ENCODE results near the gene CASKIN1. TPM values are rescaled to one million over a fixed set of nuclear protein-coding genes. Genes with fewer than 3 reads are reported as not detected.

Gene CASKIN1
- polyA plus RNA-seq, 3 donors: not detected

DNA sequence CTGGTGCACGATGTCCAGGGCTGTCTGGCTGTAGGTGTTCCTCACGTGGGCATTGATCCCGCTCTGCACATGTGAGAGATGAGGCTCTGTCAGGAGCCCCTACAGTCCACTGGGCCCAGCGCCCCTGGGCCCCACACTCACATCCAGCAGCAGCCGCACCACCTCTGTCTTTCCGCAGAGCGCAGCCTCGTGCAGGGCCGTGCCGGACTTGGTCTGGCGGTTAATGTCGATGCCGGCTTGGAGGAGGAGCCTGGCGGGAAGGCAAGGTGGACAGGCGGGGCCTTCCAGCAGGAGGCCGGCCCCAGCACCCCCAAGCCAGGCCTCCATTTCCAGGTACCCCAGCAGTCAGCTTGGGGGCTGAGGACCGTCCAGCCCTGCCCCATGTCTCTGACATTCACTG lies 9.2 kb downstream of the CASKIN1 start:
- no peak overlapping the region for H3K9ac ChIP-seq (ENCODE audit: insufficient read depth, low read length, poor library complexity, severe bottlenecking)

DNA sequence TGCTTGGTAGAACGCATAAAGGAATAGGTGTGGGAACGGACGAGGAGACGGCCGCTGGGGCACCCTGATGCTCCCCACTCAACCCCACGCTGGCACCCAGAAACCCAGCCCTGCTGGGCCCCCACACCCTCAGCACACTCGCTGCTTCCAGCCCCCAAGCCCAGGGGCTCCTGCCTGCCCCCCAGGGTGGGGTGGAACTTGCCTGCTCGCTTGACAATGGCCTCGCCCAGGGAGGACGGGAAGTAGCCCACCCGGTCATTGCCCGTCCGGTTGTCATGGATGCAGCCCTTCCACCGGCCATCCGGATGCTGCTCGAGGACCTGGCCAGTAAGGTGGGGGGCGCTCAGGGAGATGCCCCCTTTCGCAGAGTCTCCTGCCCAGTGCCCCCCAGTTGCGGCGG lies 9.9 kb downstream of the CASKIN1 start:
- 96% methylated on average over 13 of the region's 20 CpGs for WGBS (ENCODE audit: insufficient coverage)
- H3K79me2 ChIP-seq (ENCODE audit: insufficient read depth, low read length): no peaks in the 10 kb centered on the region
- H3K4me2 ChIP-seq (replicated peaks; ENCODE audit: extremely low read depth, low read length, poor library complexity, severe bottlenecking): no peak overlapping the region
- no peak overlapping the region for H3K27ac Mint-ChIP-seq
- H3K9me3 ChIP-seq (replicated peaks in 1 of 2; ENCODE audit: control insufficient read depth in 1 of 2, insufficient read depth in 1 of 2, low read length in 2 of 2): no peaks in the 10 kb centered on the region
- no peak overlapping the region for H2AFZ ChIP-seq (ENCODE audit: insufficient read depth, low read depth, low read length, poor library complexity, severe bottlenecking)
- intact Hi-C loops (cut with micrococcal nuclease): no loop called here
- no peak overlapping the region for H3K4me3 Mint-ChIP-seq
- H3K27ac ChIP-seq (ENCODE audit: low read depth in 1 of 2, low read length in 2 of 2): no peak overlapping the region
- H3K4me3 ChIP-seq (replicated peaks in 1 of 3; ENCODE audit: low read depth in 2 of 3, low read length in 3 of 3): no peak overlapping the region
- H3K4me1 ChIP-seq (ENCODE audit: control insufficient read depth in 1 of 2, insufficient read depth in 2 of 2, low read length in 2 of 2): no peaks in the 10 kb centered on the region
- H4K20me1 ChIP-seq (ENCODE audit: insufficient read depth, low read length): no peaks in the 10 kb centered on the region
- H3K4me1 Mint-ChIP-seq: no peaks in the 10 kb centered on the region
- H3K36me3 ChIP-seq (replicated peaks in 1 of 2; ENCODE audit: control insufficient read depth in 1 of 2, insufficient read depth in 2 of 2, low read length in 2 of 2): no peaks in the 10 kb centered on the region
- peaks cover 3 to 6% (median 4%) of the 10 kb centered on the region in 3 donors for H3K27me3 Mint-ChIP-seq (ENCODE audit: low read depth in 3 of 3)
- H3K36me3 Mint-ChIP-seq: no peaks in the 10 kb centered on the region
- TF ChIP-seq, protein P1, sequence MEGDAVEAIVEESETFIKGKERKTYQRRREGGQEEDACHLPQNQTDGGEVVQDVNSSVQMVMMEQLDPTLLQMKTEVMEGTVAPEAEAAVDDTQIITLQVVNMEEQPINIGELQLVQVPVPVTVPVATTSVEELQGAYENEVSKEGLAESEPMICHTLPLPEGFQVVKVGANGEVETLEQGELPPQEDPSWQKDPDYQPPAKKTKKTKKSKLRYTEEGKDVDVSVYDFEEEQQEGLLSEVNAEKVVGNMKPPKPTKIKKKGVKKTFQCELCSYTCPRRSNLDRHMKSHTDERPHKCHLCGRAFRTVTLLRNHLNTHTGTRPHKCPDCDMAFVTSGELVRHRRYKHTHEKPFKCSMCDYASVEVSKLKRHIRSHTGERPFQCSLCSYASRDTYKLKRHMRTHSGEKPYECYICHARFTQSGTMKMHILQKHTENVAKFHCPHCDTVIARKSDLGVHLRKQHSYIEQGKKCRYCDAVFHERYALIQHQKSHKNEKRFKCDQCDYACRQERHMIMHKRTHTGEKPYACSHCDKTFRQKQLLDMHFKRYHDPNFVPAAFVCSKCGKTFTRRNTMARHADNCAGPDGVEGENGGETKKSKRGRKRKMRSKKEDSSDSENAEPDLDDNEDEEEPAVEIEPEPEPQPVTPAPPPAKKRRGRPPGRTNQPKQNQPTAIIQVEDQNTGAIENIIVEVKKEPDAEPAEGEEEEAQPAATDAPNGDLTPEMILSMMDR (IDR thresholded peaks at IDR 0.05): no peak
- H3K9ac ChIP-seq (ENCODE audit: insufficient read depth, low read length, poor library complexity, severe bottlenecking): no peak overlapping the region
- DNase-seq: no peak
- H3K9me3 Mint-ChIP-seq: peaks cover 0 to 2% (median 0%) of the 10 kb centered on the region in 7 donors
- H3K27me3 ChIP-seq (ENCODE audit: control insufficient read depth in 2 of 2, insufficient read depth in 2 of 2, low read length in 2 of 2): no peaks in the 10 kb centered on the region

More for the DNA sequence above, 9.2 kb downstream of the CASKIN1 start:
- intact Hi-C loops (cut with micrococcal nuclease): no loop called here
- Mint-ChIP-seq H3K9me3 (no peaks in the 10 kb centered on the region), H3K4me1 (no peaks in the 10 kb centered on the region), H3K27me3 (ENCODE audit: low read depth in 3 of 3) (peaks cover 4 to 9% (median 7%) of the 10 kb centered on the region in 3 donors), H3K4me3 (no peak overlapping the region), H3K27ac (no peak overlapping the region), H3K36me3 (no peaks in the 10 kb centered on the region)
- DNase-seq: no peak
- H3K27ac ChIP-seq (ENCODE audit: low read depth in 1 of 2, low read length in 2 of 2): no peak overlapping the region
- no peak overlapping the region for H2AFZ ChIP-seq (ENCODE audit: insufficient read depth, low read depth, low read length, poor library complexity, severe bottlenecking)
- H3K4me3 ChIP-seq (replicated peaks in 1 of 3; ENCODE audit: low read depth in 2 of 3, low read length in 3 of 3): no peak overlapping the region
- H3K36me3 ChIP-seq (replicated peaks in 1 of 2; ENCODE audit: control insufficient read depth in 1 of 2, insufficient read depth in 2 of 2, low read length in 2 of 2): no peaks in the 10 kb centered on the region
- H3K9me3 ChIP-seq (replicated peaks in 1 of 2; ENCODE audit: control insufficient read depth in 1 of 2, insufficient read depth in 1 of 2, low read length in 2 of 2): no peaks in the 10 kb centered on the region
- H3K79me2 ChIP-seq (ENCODE audit: insufficient read depth, low read length): no peaks in the 10 kb centered on the region
- 87% methylated on average over 15 of the region's 17 CpGs for WGBS (ENCODE audit: insufficient coverage)
- no peaks in the 10 kb centered on the region for H4K20me1 ChIP-seq (ENCODE audit: insufficient read depth, low read length)
- H3K4me1 ChIP-seq (ENCODE audit: control insufficient read depth in 1 of 2, insufficient read depth in 2 of 2, low read length in 2 of 2): no peaks in the 10 kb centered on the region
- no peaks in the 10 kb centered on the region for H3K27me3 ChIP-seq (ENCODE audit: control insufficient read depth in 2 of 2, insufficient read depth in 2 of 2, low read length in 2 of 2)
- TF ChIP-seq, protein P1 (IDR thresholded peaks at IDR 0.05): no peak
- H3K4me2 ChIP-seq (replicated peaks; ENCODE audit: extremely low read depth, low read length, poor library complexity, severe bottlenecking): no peak overlapping the region

Measured in CD14-positive monocyte (primary cell).